HCT116 (cell line): Measurements from ENCODE around the gene SPIC. TPM values are rescaled to one million over a fixed set of nuclear protein-coding genes. Genes with fewer than 3 reads are reported as not detected.

Source experiments
- ATAC-seq: fragments of 200-7000 bp; cut with Tn5 transposase; 2 replicates; pipeline ENCODE4 v1.9.1; 2020; ENCODE audit warnings: mild to moderate bottlenecking, moderate library complexity
- BruUV-seq: library from RNA; stranded (reverse); fragments of 400-500 nt; replicated peaks from 2 replicates; lab custom pipeline; 2021; lab: Mats Ljungman, UMichigan
- CTCF ChIA-PET: fragments of 300-600 bp; sonication (Branson Sonifier 250); formaldehyde crosslinking; loops from one replicate; lab custom pipeline; 2021; ENCODE audit warnings: antibody characterized with exemption; lab: Charles Lee
- POLR2A ChIA-PET: fragments of 300-600, 350-600 bp; sonication (Branson Sonifier 250); formaldehyde crosslinking; loops from one replicate; lab custom pipeline; 2021; ENCODE audit warnings: antibody characterized with exemption; lab: Charles Lee
- RAD21 ChIA-PET, 2 experiments: fragments of 300-600 bp; sonication (Branson Sonifier 250); formaldehyde crosslinking; loops; one replicate each; lab custom pipeline; 2023; ENCODE audit warnings: low total read pairs in 2 of 2; ENCODE audit not compliant: uncharacterized antibody in 2 of 2, unreplicated experiment in 2 of 2, low non-redundant PET in 1 of 2; lab: Charles Lee
- DNase-seq: peaks from one replicate; pipeline ENCODE4 v3.0.0-alpha.2; 2010; ENCODE audit warnings: low read depth, low spot score
- H2AFZ ChIP-seq: fragments of 200-600 bp; shearing (Covaris generic), sonication (generic); 2 replicates; pipeline ENCODE4 v1.6.1; 2017; ENCODE audit warnings: low read depth, mixed run types, mixed read lengths, antibody characterized with exemption, low read length; ENCODE audit not compliant: poor library complexity, severe bottlenecking
- H3K27ac ChIP-seq: 2 replicates; pipeline ENCODE4 v1.5.1; 2012; ENCODE audit warnings: low read depth, low read length
- H3K27me3 ChIP-seq: fragments of 200-600 bp; sonication (generic); 2 replicates; pipeline ENCODE4 v1.6.1; 2016; ENCODE audit warnings: mixed run types, low read length, mixed read lengths; ENCODE audit not compliant: insufficient read depth
- H3K36me3 ChIP-seq, 2 experiments: fragments of 200-500 bp in 1 of 2; fragments of 200-600 bp in 1 of 2; sonication (Bioruptor generic) in 1 of 2; sonication (generic) in 1 of 2; 2 replicates each; pipeline versions ENCODE4 v1.5.1 to v1.6.1; 2014 to 2016; ENCODE audit warnings: low read length in 2 of 2, inconsistent platforms in 1 of 2, mixed read lengths in 1 of 2, mixed run types in 1 of 2; ENCODE audit not compliant: insufficient read depth in 2 of 2, control insufficient read depth in 1 of 2
- H3K4me1 ChIP-seq, 2 experiments: fragments of 200-600 bp in 1 of 2; sonication (generic) in 1 of 2; 2 replicates each; pipeline versions ENCODE4 v1.5.1 to v1.6.1; 2012 to 2017; ENCODE audit warnings: low read length in 2 of 2, inconsistent platforms in 1 of 2, mild to moderate bottlenecking in 1 of 2, mixed read lengths in 1 of 2, mixed run types in 1 of 2, moderate library complexity in 1 of 2; ENCODE audit not compliant: insufficient read depth in 2 of 2, control insufficient read depth in 1 of 2
- H3K4me2 ChIP-seq: fragments of 200-600 bp; sonication (generic); 2 replicates; pipeline ENCODE4 v1.6.1; 2017; ENCODE audit warnings: mixed run types, low read length, mixed read lengths
- H3K4me3 ChIP-seq, 2 experiments: fragments of 200-600 bp in 1 of 2; sonication (generic) in 1 of 2; replicated peaks in 1 of 2; 2 replicates each; pipeline ENCODE4 v1.5.1; 2011 to 2016; ENCODE audit warnings: low read length in 2 of 2, control low read depth in 1 of 2, low read depth in 1 of 2, mild to moderate bottlenecking in 1 of 2, mixed read lengths in 1 of 2, mixed run types in 1 of 2
- H3K79me2 ChIP-seq: fragments of 200-600 bp; sonication (generic); 2 replicates; pipeline ENCODE4 v1.6.1; 2017; ENCODE audit warnings: mild to moderate bottlenecking, mixed run types, low read length, moderate library complexity, mixed read lengths; ENCODE audit not compliant: insufficient read depth
- H3K9ac ChIP-seq: fragments of 200-600 bp; sonication (generic); 2 replicates; pipeline ENCODE4 v1.6.1; 2016; ENCODE audit warnings: low read length, mixed read lengths
- H3K9me2 ChIP-seq: fragments of 200-600 bp; sonication (generic), shearing (Covaris generic); 2 replicates; pipeline ENCODE4 v1.6.1; 2017; ENCODE audit warnings: mixed run types, mild to moderate bottlenecking, moderate library complexity; ENCODE audit not compliant: insufficient read depth
- H3K9me3 ChIP-seq, 2 experiments: fragments of 200-500 bp in 1 of 2; fragments of 200-600 bp in 1 of 2; sonication (Bioruptor generic) in 1 of 2; sonication (generic) in 1 of 2; 2 replicates each; pipeline ENCODE4 v1.6.1; 2014 to 2017; ENCODE audit warnings: low read length in 2 of 2, mixed read lengths in 2 of 2, inconsistent platforms in 1 of 2, low read depth in 1 of 2, mild to moderate bottlenecking in 1 of 2, mixed run types in 1 of 2, moderate library complexity in 1 of 2; ENCODE audit not compliant: control insufficient read depth in 1 of 2, insufficient read depth in 1 of 2
- H4K20me1 ChIP-seq: fragments of 200-600 bp; sonication (generic), shearing (Covaris generic); 2 replicates; pipeline ENCODE4 v1.6.1; 2017; ENCODE audit warnings: mixed run types, mild to moderate bottlenecking, moderate library complexity; ENCODE audit not compliant: insufficient read depth
- EGR1 ChIP-seq: IDR thresholded peaks from 2 replicates; pipeline ENCODE4 v1.6.1; 2012; ENCODE audit warnings: low read depth
- EZH2 ChIP-seq: fragments of 200-600 bp; sonication (generic); IDR thresholded peaks from 2 replicates; pipeline ENCODE4 v1.6.1; 2017; ENCODE audit warnings: antibody characterized with exemption, mixed run types
- EZH2phosphoT487 ChIP-seq: fragments of 200-600 bp; IDR thresholded peaks from 2 replicates; pipeline ENCODE4 v1.6.1; 2018; ENCODE audit warnings: antibody characterized with exemption, borderline replicate concordance
- FOSL1 ChIP-seq: IDR thresholded peaks from 2 replicates; pipeline ENCODE4 v1.6.1; 2012; ENCODE audit warnings: low read depth
- JUND ChIP-seq: IDR thresholded peaks from 2 replicates; pipeline ENCODE4 v1.6.1; 2012
- POLR2A ChIP-seq: IDR thresholded peaks from 2 replicates; pipeline ENCODE4 v1.7.0; 2011; ENCODE audit warnings: borderline replicate concordance; ENCODE audit not compliant: insufficient read depth, insufficient read length; ENCODE audit errors: extremely low read depth
- RAD21 ChIP-seq: IDR thresholded peaks from 2 replicates; pipeline ENCODE4 v1.6.1; 2012; ENCODE audit warnings: low read depth, mild to moderate bottlenecking
- SP1 ChIP-seq: IDR thresholded peaks from 2 replicates; pipeline ENCODE4 v1.6.1; 2012; ENCODE audit warnings: low read depth
- YY1 ChIP-seq: IDR thresholded peaks from 2 replicates; pipeline ENCODE4 v1.6.1; 2011; ENCODE audit warnings: low read length, low read depth, moderate library complexity, mild to moderate bottlenecking; ENCODE audit not compliant: insufficient replicate concordance; ENCODE audit errors: extremely low read depth
- ZFX ChIP-seq: fragments of 450-650 bp; IDR thresholded peaks from 2 replicates; pipeline ENCODE4 v1.6.1; 2017
- ZNF274 ChIP-seq: fragments of 200-500 bp; sonication (Bioruptor generic); IDR thresholded peaks from 2 replicates; pipeline ENCODE4 v1.6.1; 2014; ENCODE audit warnings: mild to moderate bottlenecking, low read depth, low read length, inconsistent platforms
- intact Hi-C: fragments of 100-400 bp; cut with micrococcal nuclease; formaldehyde crosslinking; loops from 2 replicates; pipeline ENCODE4 v1.10.0; 2022
- total RNA-seq: library from RNA; stranded (reverse); gene quantifications from one replicate; pipeline ENCODE4 v1.2.1, GENCODE V29; 2021; ENCODE audit not compliant: unreplicated experiment
- TF ChIP-seq, protein P1 (sequence below): IDR thresholded peaks from 2 replicates; pipeline ENCODE4 v1.6.1; 2011; ENCODE audit warnings: mild to moderate bottlenecking, low read length, moderate library complexity; ENCODE audit not compliant: insufficient replicate concordance; ENCODE audit errors: extremely low read depth
- TF ChIP-seq, protein P2 (sequence below): IDR thresholded peaks from 2 replicates; pipeline ENCODE4 v1.6.1; 2012; ENCODE audit warnings: low read depth
- TF ChIP-seq, protein P3 (sequence below): IDR thresholded peaks from 2 replicates; pipeline ENCODE4 v1.6.1; 2012

Gene SPIC
- total RNA-seq, 1 experiment from 2014 or later, result not detected

DNA sequence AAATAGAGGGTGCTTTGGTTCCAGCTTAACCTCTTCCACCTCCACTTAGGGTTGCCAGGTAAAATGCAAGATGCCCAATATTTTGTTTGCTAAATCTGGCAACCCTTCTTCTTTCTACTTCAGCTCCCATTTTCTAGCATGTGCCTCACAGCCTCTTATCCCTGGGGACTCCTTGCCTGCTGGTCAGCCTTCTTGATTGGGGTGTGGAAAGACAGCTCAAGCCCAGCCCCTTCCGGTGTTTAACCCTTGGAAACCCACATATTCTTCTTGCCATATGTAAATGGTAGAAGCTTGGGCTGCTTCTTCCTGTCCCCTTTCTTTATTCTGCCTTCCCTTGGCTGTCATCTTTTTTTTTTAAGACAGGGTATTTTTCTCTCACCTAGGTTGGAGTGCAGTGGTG is 5.7 kb downstream of the SPIC start:
- intact Hi-C loops, result no loop called here
- no peaks in the 10 kb centered on the region for H3K9me3 ChIP-seq

DNA sequence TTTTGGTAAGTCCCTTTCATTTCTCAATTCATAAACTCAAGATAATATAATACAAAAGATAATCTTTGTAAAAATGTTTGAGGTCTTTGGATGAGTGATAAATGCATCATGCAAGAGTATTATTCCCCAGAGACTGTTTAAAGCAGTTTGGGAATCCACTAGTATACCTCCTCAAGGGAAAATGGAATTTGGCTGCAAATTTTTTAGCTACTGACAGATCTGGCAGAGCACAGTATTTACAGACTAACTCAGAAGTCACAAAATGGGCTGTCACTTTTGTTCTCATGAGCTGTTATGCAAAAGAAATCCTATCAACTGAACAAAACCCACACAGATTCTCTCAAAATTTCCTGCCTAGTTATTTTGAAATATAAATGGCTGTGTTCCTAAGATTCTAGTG is 9.9 kb downstream of the SPIC start:
- Histone ChIP-seq H3K27ac (no peak overlapping the region), H3K9ac (no peak overlapping the region), H3K4me1 (no peaks in the 10 kb centered on the region), H2AFZ (no peak overlapping the region), H3K4me3 (no peak overlapping the region), H3K4me2 (no peak overlapping the region), H3K79me2 (no peaks in the 10 kb centered on the region), H3K36me3 (no peaks in the 10 kb centered on the region), H4K20me1 (no peaks in the 10 kb centered on the region), H3K27me3 (no peaks in the 10 kb centered on the region), H3K9me2 (no peaks in the 10 kb centered on the region), H3K9me3 (no peaks in the 10 kb centered on the region)
- POLR2A ChIA-PET, result no interaction called here
- ATAC-seq, result no peak
- DNase-seq, result no peak
- RAD21 ChIA-PET, result no interaction called here
- intact Hi-C loops, result loop anchor here (5.0 kb wide), 1 partner anchor 58 kb away; no protein-coding TSS in a partner anchor
- no TSS peak for BruUV-seq
- CTCF ChIA-PET, result no interaction called here
- no peak for TF ChIP-seq FOSL1
- TF ChIP-seq RAD21, result no peak
- TF ChIP-seq, protein P1, sequence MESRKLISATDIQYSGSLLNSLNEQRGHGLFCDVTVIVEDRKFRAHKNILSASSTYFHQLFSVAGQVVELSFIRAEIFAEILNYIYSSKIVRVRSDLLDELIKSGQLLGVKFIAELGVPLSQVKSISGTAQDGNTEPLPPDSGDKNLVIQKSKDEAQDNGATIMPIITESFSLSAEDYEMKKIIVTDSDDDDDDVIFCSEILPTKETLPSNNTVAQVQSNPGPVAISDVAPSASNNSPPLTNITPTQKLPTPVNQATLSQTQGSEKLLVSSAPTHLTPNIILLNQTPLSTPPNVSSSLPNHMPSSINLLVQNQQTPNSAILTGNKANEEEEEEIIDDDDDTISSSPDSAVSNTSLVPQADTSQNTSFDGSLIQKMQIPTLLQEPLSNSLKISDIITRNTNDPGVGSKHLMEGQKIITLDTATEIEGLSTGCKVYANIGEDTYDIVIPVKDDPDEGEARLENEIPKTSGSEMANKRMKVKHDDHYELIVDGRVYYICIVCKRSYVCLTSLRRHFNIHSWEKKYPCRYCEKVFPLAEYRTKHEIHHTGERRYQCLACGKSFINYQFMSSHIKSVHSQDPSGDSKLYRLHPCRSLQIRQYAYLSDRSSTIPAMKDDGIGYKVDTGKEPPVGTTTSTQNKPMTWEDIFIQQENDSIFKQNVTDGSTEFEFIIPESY, result no peak
- TF ChIP-seq, protein P2, sequence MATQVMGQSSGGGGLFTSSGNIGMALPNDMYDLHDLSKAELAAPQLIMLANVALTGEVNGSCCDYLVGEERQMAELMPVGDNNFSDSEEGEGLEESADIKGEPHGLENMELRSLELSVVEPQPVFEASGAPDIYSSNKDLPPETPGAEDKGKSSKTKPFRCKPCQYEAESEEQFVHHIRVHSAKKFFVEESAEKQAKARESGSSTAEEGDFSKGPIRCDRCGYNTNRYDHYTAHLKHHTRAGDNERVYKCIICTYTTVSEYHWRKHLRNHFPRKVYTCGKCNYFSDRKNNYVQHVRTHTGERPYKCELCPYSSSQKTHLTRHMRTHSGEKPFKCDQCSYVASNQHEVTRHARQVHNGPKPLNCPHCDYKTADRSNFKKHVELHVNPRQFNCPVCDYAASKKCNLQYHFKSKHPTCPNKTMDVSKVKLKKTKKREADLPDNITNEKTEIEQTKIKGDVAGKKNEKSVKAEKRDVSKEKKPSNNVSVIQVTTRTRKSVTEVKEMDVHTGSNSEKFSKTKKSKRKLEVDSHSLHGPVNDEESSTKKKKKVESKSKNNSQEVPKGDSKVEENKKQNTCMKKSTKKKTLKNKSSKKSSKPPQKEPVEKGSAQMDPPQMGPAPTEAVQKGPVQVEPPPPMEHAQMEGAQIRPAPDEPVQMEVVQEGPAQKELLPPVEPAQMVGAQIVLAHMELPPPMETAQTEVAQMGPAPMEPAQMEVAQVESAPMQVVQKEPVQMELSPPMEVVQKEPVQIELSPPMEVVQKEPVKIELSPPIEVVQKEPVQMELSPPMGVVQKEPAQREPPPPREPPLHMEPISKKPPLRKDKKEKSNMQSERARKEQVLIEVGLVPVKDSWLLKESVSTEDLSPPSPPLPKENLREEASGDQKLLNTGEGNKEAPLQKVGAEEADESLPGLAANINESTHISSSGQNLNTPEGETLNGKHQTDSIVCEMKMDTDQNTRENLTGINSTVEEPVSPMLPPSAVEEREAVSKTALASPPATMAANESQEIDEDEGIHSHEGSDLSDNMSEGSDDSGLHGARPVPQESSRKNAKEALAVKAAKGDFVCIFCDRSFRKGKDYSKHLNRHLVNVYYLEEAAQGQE, result no peak
- no peak for TF ChIP-seq SP1
- TF ChIP-seq, protein P3, sequence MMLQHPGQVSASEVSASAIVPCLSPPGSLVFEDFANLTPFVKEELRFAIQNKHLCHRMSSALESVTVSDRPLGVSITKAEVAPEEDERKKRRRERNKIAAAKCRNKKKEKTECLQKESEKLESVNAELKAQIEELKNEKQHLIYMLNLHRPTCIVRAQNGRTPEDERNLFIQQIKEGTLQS, result no peak
- no peak for TF ChIP-seq EGR1
- TF ChIP-seq POLR2A, result no peak
- TF ChIP-seq EZH2phosphoT487, result no peak
- TF ChIP-seq ZNF274, result no peak
- no peak for TF ChIP-seq ZFX

More for the DNA sequence above, 5.7 kb downstream of the SPIC start:
- no peaks in the 10 kb centered on the region for H4K20me1 ChIP-seq
- H3K4me2 ChIP-seq, result no peak overlapping the region
- no peaks in the 10 kb centered on the region for H3K27me3 ChIP-seq
- no TSS peak for BruUV-seq
- ATAC-seq (no peak), DNase-seq (no peak)
- H3K9me2 ChIP-seq, result no peaks in the 10 kb centered on the region
- H3K36me3 ChIP-seq, result no peaks in the 10 kb centered on the region
- ChIA-PET CTCF (no interaction called here), RAD21 (no interaction called here), POLR2A (no interaction called here)
- H3K4me1 ChIP-seq, result no peaks in the 10 kb centered on the region
- H3K27ac ChIP-seq, result no peak overlapping the region
- TF ChIP-seq YY1 (no peak), ZNF274 (no peak), JUND (no peak), EZH2 (no peak), RAD21 (no peak)
- TF ChIP-seq, protein P3, result no peak
- no peak overlapping the region for H3K9ac ChIP-seq
- H3K79me2 ChIP-seq, result no peaks in the 10 kb centered on the region
- H3K4me3 ChIP-seq, result no peak overlapping the region
- H2AFZ ChIP-seq, result no peak overlapping the region
